Measurements from ENCODE around the gene CREB3L2.

DNA sequence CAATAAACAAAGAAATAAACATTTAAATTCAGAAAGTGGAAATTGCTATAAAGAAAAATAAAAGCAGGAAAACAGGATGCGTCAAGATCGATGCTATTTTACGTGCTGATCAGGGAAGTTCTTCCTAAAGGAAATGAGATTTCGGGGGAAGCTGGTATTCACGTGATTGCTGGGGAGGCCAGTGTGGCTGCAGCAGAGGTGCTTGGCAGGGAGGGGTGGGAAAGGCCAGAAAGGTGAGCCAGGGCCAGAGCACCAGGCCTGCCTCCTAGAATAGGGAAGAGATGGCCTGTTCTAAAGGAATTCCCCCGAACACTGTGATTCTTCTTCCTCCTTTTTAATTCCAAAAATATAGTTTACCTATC, 923 bp upstream of the CREB3L2 start:
- TF ChIP-seq EZH2 (IDR thresholded peaks at IDR 0.05; ENCODE audit: borderline replicate concordance), result no peak
- TF ChIP-seq, protein P1, sequence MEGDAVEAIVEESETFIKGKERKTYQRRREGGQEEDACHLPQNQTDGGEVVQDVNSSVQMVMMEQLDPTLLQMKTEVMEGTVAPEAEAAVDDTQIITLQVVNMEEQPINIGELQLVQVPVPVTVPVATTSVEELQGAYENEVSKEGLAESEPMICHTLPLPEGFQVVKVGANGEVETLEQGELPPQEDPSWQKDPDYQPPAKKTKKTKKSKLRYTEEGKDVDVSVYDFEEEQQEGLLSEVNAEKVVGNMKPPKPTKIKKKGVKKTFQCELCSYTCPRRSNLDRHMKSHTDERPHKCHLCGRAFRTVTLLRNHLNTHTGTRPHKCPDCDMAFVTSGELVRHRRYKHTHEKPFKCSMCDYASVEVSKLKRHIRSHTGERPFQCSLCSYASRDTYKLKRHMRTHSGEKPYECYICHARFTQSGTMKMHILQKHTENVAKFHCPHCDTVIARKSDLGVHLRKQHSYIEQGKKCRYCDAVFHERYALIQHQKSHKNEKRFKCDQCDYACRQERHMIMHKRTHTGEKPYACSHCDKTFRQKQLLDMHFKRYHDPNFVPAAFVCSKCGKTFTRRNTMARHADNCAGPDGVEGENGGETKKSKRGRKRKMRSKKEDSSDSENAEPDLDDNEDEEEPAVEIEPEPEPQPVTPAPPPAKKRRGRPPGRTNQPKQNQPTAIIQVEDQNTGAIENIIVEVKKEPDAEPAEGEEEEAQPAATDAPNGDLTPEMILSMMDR (IDR thresholded peaks at IDR 0.05; ENCODE audit: poor library complexity), result no peak

Data from hepatocyte (in vitro differentiated cells).